ENCODE data around the gene MRPL48.

DNA sequence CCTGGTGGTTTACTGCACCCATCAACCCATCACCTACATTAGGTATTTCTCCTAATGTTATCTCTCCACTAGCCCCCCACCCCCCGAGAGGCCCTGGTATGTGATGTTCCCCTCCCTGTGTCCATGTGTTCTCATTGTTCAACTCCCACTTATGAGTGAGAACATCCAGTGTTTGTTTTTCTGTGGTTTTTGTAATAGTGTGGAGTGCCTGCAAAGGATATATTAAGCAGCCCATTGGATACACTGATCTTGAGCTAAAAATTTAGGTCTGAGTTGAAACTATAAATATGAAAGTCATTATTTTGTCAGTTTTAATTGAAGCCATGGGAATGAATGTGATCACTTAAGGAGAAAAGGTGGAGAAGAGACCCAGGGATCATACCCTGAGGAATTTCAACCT, 23.0 kb downstream of the MRPL48 start:
- TF ChIP-seq, protein P1, sequence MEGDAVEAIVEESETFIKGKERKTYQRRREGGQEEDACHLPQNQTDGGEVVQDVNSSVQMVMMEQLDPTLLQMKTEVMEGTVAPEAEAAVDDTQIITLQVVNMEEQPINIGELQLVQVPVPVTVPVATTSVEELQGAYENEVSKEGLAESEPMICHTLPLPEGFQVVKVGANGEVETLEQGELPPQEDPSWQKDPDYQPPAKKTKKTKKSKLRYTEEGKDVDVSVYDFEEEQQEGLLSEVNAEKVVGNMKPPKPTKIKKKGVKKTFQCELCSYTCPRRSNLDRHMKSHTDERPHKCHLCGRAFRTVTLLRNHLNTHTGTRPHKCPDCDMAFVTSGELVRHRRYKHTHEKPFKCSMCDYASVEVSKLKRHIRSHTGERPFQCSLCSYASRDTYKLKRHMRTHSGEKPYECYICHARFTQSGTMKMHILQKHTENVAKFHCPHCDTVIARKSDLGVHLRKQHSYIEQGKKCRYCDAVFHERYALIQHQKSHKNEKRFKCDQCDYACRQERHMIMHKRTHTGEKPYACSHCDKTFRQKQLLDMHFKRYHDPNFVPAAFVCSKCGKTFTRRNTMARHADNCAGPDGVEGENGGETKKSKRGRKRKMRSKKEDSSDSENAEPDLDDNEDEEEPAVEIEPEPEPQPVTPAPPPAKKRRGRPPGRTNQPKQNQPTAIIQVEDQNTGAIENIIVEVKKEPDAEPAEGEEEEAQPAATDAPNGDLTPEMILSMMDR (IDR thresholded peaks at IDR 0.05), result no peak
- TF ChIP-seq POLR2A (IDR thresholded peaks at IDR 0.05) (no peak), POLR2AphosphoS5 (IDR thresholded peaks at IDR 0.05; ENCODE audit: insufficient read depth in 1 of 2, low read depth in 1 of 2) (no peak)

Measured in vagina (tissue), 2 donors.